ENCODE results near the gene RPS6KL1. TPM values are rescaled to one million over a fixed set of nuclear protein-coding genes. Genes with fewer than 3 reads are reported as not detected.
A peak's percentile ranks its signal among the peaks of the same experiment; 100 is the strongest.

RPS6KL1 gene
- total RNA-seq (2014; rRNA removed; shearing (Covaris generic)) (6.5 and 11.6 TPM in 2 replicates), polyA plus RNA-seq (2016; fragmentation: Nextera tagmentation; extraction: Ambion mirVana) (4.6 and 5.6 TPM in 2 replicates)
- long read RNA-seq, partial matches to known transcripts, result 4 of 4 reads
- long read RNA-seq, other reads (novel, unspliced or antisense), result 0 of 4 reads

- H3K27ac ChIP-seq (ENCODE audit: low read depth), result no peak within 1 kb of the TSS
- Mint-ChIP-seq H3K9me3 (no peaks in the 10 kb centered on the region), H3K27me3 (ENCODE audit: insufficient read depth, low read depth, poor library complexity) (peaks cover 3% of the 10 kb centered on the region), H3K27ac (no peak within 1 kb of the TSS), H3K36me3 (ENCODE audit: low read depth) (peaks cover 5% of the 10 kb centered on the region; the same call in 1 of the 3 replicates), H3K4me1 (peaks cover 4% of the 10 kb centered on the region), H3K4me3 (peak within 1 kb of the TSS; percentile 87)
- H3F3A ChIP-seq (replicated peaks; ENCODE audit: low read depth), result no peaks in the 10 kb centered on the region
- H4K20me1 ChIP-seq (replicated peaks; ENCODE audit: insufficient read depth), result no peaks in the 10 kb centered on the region
- H3K4me1 ChIP-seq (ENCODE audit: insufficient read depth), result peaks cover 6% of the 10 kb centered on the region; the same call in 1 of the 2 replicates
- peak; percentile 97 for DNase-seq (ENCODE audit: low spot score)
- H3K9me2 ChIP-seq (ENCODE audit: insufficient read depth), result no peaks in the 10 kb centered on the region
- peak within 1 kb of the TSS; percentile 89 for H3K4me3 ChIP-seq
- H3K36me3 ChIP-seq (ENCODE audit: insufficient read depth), result no peaks in the 10 kb centered on the region
- peak within 1 kb of the TSS; percentile 97 for H2AFZ ChIP-seq
- no peaks in the 10 kb centered on the region for H3K79me2 ChIP-seq (replicated peaks; ENCODE audit: insufficient read depth)
- no peaks in the 10 kb centered on the region for H3K27me3 ChIP-seq (ENCODE audit: insufficient read depth)
- TF ChIP-seq POLR2AphosphoS5 (IDR thresholded peaks at IDR 0.05; ENCODE audit: low read depth) (peak; percentile 74), ZNF462 (CRISPR knock-in tag; IDR thresholded peaks at IDR 0.05) (no peak)
- peak; percentile 97 for ATAC-seq
- H3K4me2 ChIP-seq, result peak within 1 kb of the TSS; percentile 94
Measured at GRCh38 chr14:74922752-74923401, at the start of gene RPS6KL1. Gene RPS6KL1, minus strand, starts transcription at chr14:74923260. Its CDS starts 1,719 bp downstream, at chr14:74921541.

- H3K4me1 Mint-ChIP-seq, result peaks cover 10% of the 10 kb centered on the region
- no peak for ATAC-seq
- no peaks in the 10 kb centered on the region for H4K20me1 ChIP-seq (replicated peaks; ENCODE audit: insufficient read depth)
- no peaks in the 10 kb centered on the region; the same call in 2 of the 3 replicates for H3K36me3 Mint-ChIP-seq (ENCODE audit: low read depth)
- no peak overlapping the region for H3K27ac ChIP-seq (ENCODE audit: low read depth)
- no peak overlapping the region for H3K4me3 ChIP-seq
- no peak overlapping the region for H3K4me2 ChIP-seq
- H3K4me1 ChIP-seq (ENCODE audit: insufficient read depth), result 0 out of 2 replicates have a peak, but pooled peaks cover under 1% of the 10 kb centered on the region
- no peaks in the 10 kb centered on the region for H3K9me2 ChIP-seq (ENCODE audit: insufficient read depth)
- H3F3A ChIP-seq (replicated peaks; ENCODE audit: low read depth), result no peaks in the 10 kb centered on the region
- H3K27ac Mint-ChIP-seq, result no peak overlapping the region
- TF ChIP-seq STAT1 (IDR thresholded peaks at IDR 0.05; ENCODE audit: unreplicated experiment), result no peak
- H3K36me3 ChIP-seq (ENCODE audit: insufficient read depth), result no peaks in the 10 kb centered on the region
- H2AFZ ChIP-seq, result no peak overlapping the region
- no peaks in the 10 kb centered on the region for H3K9me3 Mint-ChIP-seq
- no peaks in the 10 kb centered on the region for H3K27me3 ChIP-seq (ENCODE audit: insufficient read depth)
- no peaks in the 10 kb centered on the region for H3K79me2 ChIP-seq (replicated peaks; ENCODE audit: insufficient read depth)
- peaks cover 6% of the 10 kb centered on the region for H3K27me3 Mint-ChIP-seq (ENCODE audit: insufficient read depth, low read depth, poor library complexity)
- no peak overlapping the region for H3K4me3 Mint-ChIP-seq
- no peak for DNase-seq (ENCODE audit: low spot score)
Measured at GRCh38 chr14:74968811-74969210, 45.8 kb upstream of the RPS6KL1 start.
